ENCODE results near the gene ARHGAP25.

DNA sequence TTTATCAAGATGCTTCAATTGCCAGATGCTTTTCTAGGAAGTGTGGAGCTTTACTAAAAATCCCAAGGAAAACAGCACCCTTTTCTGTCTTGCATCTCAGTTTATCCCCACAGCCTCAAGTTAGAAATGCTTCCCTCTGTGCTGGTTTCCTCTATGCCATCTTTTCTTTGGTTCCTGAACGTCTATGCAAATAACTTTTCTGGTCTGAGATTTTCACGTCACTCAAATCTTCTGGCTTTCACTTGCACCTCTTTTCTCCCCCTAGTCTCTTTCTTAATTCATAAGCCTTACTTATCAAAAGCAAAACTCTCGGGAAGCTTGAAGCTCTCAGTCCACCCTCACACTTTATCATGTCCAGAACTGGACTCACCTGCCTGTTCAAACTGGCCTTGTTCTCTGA, 33.9 kb downstream of the ARHGAP25 start:
- TF ChIP-seq CTCF (IDR thresholded peaks at IDR 0.05) (no peak), POLR2A (IDR thresholded peaks at IDR 0.05) (no peak), EP300 (IDR thresholded peaks at IDR 0.05; ENCODE audit: low read depth) (no peak)
